ENCODE measurements around the gene SNX7. TPM values are rescaled to one million over a fixed set of nuclear protein-coding genes. Genes with fewer than 3 reads are reported as not detected.

Gene SNX7
- total and polyA plus RNA-seq, 10 donors: 2.3 to 11.5 (median 7.6) TPM

DNA sequence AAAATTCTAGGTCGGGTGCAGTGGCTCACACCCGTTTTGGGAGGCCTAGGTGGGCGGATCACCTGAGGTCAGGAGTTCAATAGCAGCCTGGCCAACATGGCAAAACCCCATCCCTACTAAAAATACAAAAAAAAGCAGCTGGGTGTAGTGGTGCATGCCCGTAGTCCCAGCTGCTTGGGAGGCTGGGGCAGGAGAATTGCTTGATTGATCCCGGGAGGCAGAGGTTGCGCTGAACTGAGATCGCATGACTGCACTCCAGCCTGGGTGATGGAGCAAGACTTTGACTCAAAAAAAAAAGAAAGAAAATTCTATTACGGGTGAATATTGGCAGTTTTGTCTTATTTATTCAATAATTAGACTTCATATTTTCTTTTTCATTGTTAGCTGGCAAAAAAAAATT lies 62.1 kb downstream of the SNX7 start:
- H3K9me3 ChIP-seq: no peaks in the 10 kb centered on the region
- WGBS, 5 donors: 78 to 91% (median 82%) methylated on average over 8 of the region's 8 CpGs
- H3K36me3 ChIP-seq: no peaks in the 10 kb centered on the region
- no peaks in the 10 kb centered on the region for H3K4me1 ChIP-seq
- intact Hi-C loops (cut with DNase I; ENCODE audit: low total_unique reads): no loop called here
- H3K27ac ChIP-seq: no peak overlapping the region
- TF ChIP-seq, protein P1, sequence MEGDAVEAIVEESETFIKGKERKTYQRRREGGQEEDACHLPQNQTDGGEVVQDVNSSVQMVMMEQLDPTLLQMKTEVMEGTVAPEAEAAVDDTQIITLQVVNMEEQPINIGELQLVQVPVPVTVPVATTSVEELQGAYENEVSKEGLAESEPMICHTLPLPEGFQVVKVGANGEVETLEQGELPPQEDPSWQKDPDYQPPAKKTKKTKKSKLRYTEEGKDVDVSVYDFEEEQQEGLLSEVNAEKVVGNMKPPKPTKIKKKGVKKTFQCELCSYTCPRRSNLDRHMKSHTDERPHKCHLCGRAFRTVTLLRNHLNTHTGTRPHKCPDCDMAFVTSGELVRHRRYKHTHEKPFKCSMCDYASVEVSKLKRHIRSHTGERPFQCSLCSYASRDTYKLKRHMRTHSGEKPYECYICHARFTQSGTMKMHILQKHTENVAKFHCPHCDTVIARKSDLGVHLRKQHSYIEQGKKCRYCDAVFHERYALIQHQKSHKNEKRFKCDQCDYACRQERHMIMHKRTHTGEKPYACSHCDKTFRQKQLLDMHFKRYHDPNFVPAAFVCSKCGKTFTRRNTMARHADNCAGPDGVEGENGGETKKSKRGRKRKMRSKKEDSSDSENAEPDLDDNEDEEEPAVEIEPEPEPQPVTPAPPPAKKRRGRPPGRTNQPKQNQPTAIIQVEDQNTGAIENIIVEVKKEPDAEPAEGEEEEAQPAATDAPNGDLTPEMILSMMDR (IDR thresholded peaks at IDR 0.05 in 8 of 11, conservative IDR thresholded peaks at IDR 0.05 in 3 of 11): no peak
- no peak for TF ChIP-seq POLR2A (IDR thresholded peaks at IDR 0.05)
- no peak overlapping the region for H3K4me3 ChIP-seq
- DNase-seq: no peak
- no peaks in the 10 kb centered on the region for H3K27me3 ChIP-seq (replicated peaks in 1 of 7)

DNA sequence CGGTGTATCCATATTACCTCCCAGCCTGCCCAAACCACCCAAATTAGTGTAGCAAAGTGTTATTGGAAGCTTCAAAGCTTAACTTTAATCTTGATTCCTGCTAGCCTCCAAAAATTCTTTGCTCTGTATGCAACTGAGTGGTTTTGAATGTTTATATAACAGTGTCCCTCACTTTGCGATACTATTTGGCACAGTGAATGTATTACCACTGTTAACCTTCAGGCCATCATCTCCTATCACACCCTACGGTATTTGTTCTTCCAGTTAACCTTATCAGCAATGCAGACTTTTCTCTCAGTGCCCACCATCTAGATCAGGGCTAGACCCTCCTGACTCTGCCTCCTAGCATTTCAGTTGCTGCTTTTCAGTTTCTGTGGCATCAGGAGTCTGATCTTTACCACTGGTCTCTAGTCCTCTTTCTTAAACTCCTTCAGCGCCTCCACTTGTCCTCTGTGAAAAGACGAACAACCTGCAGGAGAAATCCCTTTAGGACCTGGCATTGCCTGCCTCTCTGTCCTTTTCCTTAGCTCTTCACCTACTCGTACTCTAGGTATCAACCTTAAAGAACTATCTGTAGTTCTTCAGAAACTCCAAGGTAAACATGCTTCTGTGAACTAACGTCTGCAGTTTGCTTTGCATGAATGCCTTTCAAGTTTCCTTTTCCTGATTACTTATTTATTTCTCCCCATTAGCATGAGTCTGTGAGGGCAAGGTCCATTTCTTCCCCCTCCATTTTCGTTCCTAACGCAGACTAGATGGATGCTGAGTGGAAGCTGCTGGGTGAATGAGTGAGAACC lies 71.7 kb downstream of the SNX7 start:
- no peaks in the 10 kb centered on the region for H3K36me3 ChIP-seq
- 79 to 92% (median 82%) methylated on average over 9 of the region's 9 CpGs for WGBS, 5 donors
- DNase-seq: no peak
- intact Hi-C loops (cut with DNase I; ENCODE audit: low total_unique reads): no loop called here
- no peaks in the 10 kb centered on the region for H3K27me3 ChIP-seq (replicated peaks in 1 of 7)
- H3K4me3 ChIP-seq: no peak overlapping the region
- no peak for TF ChIP-seq POLR2AphosphoS5 (IDR thresholded peaks at IDR 0.05)
- TF ChIP-seq, protein P1 (IDR thresholded peaks at IDR 0.05 in 8 of 11, conservative IDR thresholded peaks at IDR 0.05 in 3 of 11): no peak
- H3K4me1 ChIP-seq: no peaks in the 10 kb centered on the region
- H3K9me3 ChIP-seq: no peaks in the 10 kb centered on the region
- no peak overlapping the region for H3K27ac ChIP-seq

DNA sequence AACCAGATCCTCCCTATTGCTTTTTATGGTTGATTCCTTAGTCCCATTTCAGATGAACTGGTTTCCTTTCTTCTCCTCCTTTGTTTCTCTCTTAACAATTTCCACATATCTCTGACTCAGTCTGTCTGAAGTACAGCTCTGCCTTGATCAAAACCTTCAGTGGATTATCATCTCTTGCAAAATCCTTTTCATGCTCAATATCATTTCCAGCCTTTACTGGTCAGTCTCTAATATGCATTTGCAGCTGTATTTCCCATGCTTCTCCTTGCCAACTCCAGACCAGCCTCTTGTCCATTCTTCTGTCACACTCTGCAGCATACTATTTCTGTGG lies 72.2 kb downstream of the SNX7 start:
- DNase-seq: no peak
- no peaks in the 10 kb centered on the region for H3K4me1 ChIP-seq
- TF ChIP-seq POLR2A (IDR thresholded peaks at IDR 0.05) (no peak), POLR2AphosphoS5 (IDR thresholded peaks at IDR 0.05) (no peak)
- TF ChIP-seq, protein P1 (IDR thresholded peaks at IDR 0.05 in 8 of 11, conservative IDR thresholded peaks at IDR 0.05 in 3 of 11): no peak
- H3K27me3 ChIP-seq (replicated peaks in 1 of 7): no peaks in the 10 kb centered on the region
- H3K4me3 ChIP-seq: no peak overlapping the region
- no peaks in the 10 kb centered on the region for H3K9me3 ChIP-seq
- no peaks in the 10 kb centered on the region for H3K36me3 ChIP-seq
- H3K27ac ChIP-seq: no peak overlapping the region
- intact Hi-C loops (cut with DNase I; ENCODE audit: low total_unique reads): no loop called here

DNA sequence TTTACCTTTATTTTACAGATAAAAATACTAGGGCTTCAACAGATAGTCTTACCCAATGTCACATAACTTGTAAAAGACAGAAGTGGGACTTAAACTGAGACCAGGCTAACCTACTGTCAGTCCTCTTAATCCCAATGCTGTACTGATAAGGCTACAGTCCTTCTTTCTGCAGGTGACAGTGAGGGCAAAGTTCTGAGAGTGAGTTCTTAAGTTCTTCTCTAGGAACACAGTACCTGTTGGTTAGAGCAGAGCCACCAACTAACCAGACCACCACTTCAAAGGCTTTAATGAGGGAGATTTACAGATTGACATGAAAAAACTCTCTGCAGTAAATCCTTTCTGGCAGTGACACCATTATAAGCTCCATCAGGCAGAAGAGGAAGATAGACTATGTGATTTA lies 74.2 kb downstream of the SNX7 start:
- Histone ChIP-seq H3K27me3 (replicated peaks in 1 of 7) (no peaks in the 10 kb centered on the region), H3K36me3 (no peaks in the 10 kb centered on the region), H3K4me3 (no peak overlapping the region), H3K4me1 (no peaks in the 10 kb centered on the region), H3K27ac (no peak overlapping the region), H3K9me3 (no peaks in the 10 kb centered on the region)
- intact Hi-C loops (cut with DNase I; ENCODE audit: low total_unique reads): no loop called here
- no peak for DNase-seq
- no peak for TF ChIP-seq POLR2AphosphoS5 (IDR thresholded peaks at IDR 0.05)

DNA sequence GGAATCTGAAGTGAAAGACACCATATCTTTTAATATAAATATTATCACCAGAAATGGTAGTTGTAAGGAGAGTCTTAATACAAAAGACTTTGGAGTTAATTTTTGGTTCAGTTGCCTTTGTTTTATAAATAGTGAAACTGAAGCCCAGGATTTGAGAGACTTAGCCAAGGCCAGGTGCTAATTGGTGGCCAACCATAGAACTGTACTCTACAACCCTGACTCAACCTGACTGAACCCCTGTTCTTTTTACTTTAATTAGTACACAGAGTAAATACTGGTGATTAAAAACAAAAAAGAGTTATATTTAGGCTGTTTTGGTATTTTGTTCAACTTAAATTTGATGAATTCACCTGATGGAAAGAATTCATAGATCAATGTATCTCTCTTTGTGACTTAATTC lies 76.3 kb downstream of the SNX7 start:
- no peak for DNase-seq
- Histone ChIP-seq H3K9me3 (no peaks in the 10 kb centered on the region), H3K27me3 (replicated peaks in 1 of 7) (no peaks in the 10 kb centered on the region), H3K4me3 (no peak overlapping the region), H3K36me3 (no peaks in the 10 kb centered on the region), H3K27ac (no peak overlapping the region), H3K4me1 (no peaks in the 10 kb centered on the region)
- intact Hi-C loops (cut with DNase I; ENCODE audit: low total_unique reads): no loop called here
- TF ChIP-seq POLR2AphosphoS5 (IDR thresholded peaks at IDR 0.05) (no peak), POLR2A (IDR thresholded peaks at IDR 0.05) (no peak)
- TF ChIP-seq, protein P1 (IDR thresholded peaks at IDR 0.05 in 8 of 11, conservative IDR thresholded peaks at IDR 0.05 in 3 of 11): no peak
